Omental fat pad (tissue), 4 donors: ENCODE measurements around the gene TMEM178B. TPM values are rescaled to one million over a fixed set of nuclear protein-coding genes. Genes with fewer than 3 reads are reported as not detected.
"Not testable (repeated sequence)": the region's sequence is repeated elsewhere in the genome, so short reads cannot be mapped to it uniquely, and the experiment has no call there.

Experiments
- ATAC-seq: fragments of 150-250 bp; one replicate; pipeline ENCODE4 v1.9.1; 2016; ENCODE audit warnings: mild to moderate bottlenecking, moderate library complexity; ENCODE audit not compliant: low FRiP score
- DNase-seq: peaks from one replicate; pipeline ENCODE4 v3.0.0-alpha.2; 2019; ENCODE audit warnings: low spot score
- total RNA-seq, 4 donors: library from RNA; depleted of rRNA; stranded (reverse); fragments of >200 nt; gene quantifications; one replicate each; pipeline ENCODE4 v1.1.0, GENCODE V29; 2016
- TF ChIP-seq, protein P1 (sequence below), 3 donors: fragments of 450-650 bp; IDR thresholded peaks; one replicate each; pipeline ENCODE4 v1.5.1; 2016 to 2017; ENCODE audit warnings: antibody characterized with exemption in 3 of 3, mild to moderate bottlenecking in 3 of 3, moderate library complexity in 2 of 3

TMEM178B gene
- total RNA-seq, 4 donors from 2014 or later: 0.50 to 1.3 (median 0.81) TPM

DNA sequence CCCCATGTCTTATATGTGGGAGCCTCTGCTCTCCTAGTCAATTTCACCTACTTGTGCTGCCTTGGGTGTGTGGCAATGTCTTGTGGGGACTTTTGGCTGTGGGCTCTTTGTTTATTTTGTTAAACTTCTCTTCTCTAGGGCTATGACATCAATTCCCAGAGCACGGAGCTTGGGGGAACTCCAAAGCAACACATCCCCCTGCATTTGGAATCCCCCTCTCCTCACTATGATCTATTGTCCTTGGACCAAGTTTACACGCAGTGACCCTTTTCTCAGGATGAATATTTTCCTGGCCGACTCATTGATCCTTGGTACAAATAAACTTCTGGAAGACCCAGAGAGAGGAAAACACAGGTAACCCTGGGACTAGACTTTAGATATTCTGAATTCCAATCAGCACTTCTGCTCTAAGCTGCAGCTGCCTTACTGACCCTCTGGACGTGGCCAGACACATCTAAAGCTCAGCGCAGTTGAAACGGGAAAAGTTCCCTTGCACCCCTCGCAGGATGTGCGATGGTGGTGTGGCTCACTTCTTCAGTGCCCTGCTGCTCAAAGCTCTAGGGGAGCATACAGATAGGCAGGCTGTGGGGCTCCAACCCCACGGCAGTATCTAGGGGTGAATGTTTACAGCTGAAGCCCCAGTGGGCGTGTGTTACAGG is 110.8 kb downstream of the TMEM178B start:
- TF ChIP-seq, protein P1, sequence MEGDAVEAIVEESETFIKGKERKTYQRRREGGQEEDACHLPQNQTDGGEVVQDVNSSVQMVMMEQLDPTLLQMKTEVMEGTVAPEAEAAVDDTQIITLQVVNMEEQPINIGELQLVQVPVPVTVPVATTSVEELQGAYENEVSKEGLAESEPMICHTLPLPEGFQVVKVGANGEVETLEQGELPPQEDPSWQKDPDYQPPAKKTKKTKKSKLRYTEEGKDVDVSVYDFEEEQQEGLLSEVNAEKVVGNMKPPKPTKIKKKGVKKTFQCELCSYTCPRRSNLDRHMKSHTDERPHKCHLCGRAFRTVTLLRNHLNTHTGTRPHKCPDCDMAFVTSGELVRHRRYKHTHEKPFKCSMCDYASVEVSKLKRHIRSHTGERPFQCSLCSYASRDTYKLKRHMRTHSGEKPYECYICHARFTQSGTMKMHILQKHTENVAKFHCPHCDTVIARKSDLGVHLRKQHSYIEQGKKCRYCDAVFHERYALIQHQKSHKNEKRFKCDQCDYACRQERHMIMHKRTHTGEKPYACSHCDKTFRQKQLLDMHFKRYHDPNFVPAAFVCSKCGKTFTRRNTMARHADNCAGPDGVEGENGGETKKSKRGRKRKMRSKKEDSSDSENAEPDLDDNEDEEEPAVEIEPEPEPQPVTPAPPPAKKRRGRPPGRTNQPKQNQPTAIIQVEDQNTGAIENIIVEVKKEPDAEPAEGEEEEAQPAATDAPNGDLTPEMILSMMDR (IDR thresholded peaks at IDR 0.05): no peak
- DNase-seq (no peak), ATAC-seq (no peak)

DNA sequence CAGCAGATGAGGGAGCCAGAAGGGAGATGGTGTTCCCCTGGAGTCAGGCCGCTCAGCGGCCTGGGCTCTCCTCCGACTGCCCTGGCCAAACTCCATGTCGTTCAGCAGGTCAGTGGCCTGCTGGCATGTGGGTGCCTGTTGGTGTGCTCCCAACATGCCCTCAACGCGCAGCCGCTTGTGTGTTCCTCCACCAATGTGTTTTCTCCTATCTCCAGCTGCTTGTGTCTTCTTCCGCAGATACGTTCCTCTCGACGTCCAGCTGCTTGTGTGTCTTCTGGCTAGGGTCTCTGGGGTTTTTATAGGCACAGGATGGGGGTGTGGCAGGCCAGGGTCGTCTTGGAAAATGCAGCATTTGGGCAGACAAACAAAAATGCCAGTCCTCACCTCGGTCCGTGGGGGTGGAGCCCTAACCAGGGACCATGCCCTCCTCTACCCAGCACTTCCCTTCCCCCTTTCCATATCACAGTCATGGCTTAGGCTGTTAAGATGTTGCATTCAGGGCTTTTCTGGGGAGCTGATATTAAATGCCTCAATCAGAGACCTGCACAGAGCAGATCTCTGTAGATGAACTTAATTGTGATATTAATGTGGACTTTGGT is 111.6 kb downstream of the TMEM178B start:
- TF ChIP-seq, protein P1 (IDR thresholded peaks at IDR 0.05): no peak
- ATAC-seq: no peak
- no peak for DNase-seq

DNA sequence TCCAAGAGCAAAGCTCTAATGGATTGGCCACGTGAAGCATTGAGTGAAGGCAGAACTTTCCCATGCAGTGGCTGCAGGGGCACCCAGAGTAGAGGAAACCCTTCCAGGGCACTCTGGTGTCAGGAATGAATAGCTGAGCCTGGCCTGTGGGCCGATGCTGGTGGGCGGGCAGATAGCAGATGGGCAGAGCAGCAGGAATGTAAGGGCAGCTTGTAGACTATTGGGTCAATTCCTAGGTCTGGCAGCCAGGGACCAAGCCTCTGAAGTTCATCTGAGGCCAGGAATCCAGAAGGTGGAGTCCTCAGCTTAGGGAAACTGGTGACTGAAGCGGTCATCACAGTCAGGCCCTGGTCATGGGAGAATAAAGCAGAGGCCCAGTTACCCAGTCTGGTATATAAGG is 115.4 kb downstream of the TMEM178B start:
- DNase-seq (no peak), ATAC-seq (no peak)
- TF ChIP-seq, protein P1 (IDR thresholded peaks at IDR 0.05): no peak

DNA sequence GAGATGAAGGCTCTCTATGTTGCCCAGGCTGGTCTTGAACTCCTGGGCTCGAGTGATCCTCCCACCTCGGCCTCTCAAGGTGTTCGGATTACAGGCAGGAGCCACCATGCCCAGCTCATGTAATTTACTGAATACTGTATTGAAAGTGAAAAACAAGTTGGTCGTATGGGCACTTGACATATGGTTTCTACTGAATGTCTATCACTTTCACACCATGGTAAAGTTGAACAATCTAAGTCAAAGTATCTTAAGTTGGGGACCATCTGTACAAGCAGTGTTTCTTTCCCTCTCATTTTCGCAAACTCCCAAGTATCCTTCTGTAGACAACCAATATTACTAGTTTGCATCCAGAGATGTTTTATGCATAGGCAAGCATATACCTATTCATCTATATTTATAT is 116.6 kb downstream of the TMEM178B start:
- no peak for DNase-seq
- TF ChIP-seq, protein P1 (IDR thresholded peaks at IDR 0.05): no peak
- no peak for ATAC-seq

DNA sequence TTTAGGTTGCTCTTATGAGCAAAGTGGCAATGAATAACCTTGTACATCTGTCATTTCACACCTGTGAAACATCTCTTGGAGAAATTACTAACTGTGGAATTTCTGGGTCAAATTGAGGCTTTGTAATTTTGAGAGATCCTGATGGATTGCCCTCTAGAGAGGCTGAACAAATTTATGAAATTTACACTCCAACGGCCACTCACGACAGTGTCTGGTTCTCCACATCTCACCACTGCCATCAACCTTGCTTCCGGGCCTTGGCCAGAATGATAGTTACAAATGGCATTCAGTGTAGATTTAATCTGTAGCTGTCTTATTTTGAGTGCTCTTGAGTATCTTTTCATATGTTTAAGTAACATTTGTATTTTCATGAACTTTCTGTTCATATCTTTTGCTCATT is 117.4 kb downstream of the TMEM178B start:
- TF ChIP-seq, protein P1 (IDR thresholded peaks at IDR 0.05): no peak
- DNase-seq (no peak), ATAC-seq (no peak)

DNA sequence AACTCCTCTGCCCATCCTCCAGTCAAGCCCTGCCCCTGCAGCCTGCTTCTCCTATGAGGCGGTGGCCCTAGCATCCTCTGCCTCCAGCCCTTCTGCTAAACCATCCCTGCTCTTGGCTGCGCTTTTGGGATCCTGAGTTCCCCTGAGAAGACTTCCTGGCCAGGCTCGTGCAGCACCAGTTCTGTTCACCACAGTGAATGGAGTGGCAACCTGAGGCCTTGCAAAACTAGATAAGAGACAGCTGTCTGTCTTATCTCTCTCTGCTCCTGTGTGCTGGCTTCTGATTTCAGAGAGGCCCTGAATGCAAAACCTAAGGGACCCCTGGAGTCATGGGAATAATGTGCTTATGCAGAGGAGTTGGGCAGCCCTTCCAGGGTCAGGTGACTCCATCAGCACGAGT is 119.2 kb downstream of the TMEM178B start:
- no peak for ATAC-seq
- DNase-seq: no peak
- TF ChIP-seq, protein P1 (IDR thresholded peaks at IDR 0.05): no peak

DNA sequence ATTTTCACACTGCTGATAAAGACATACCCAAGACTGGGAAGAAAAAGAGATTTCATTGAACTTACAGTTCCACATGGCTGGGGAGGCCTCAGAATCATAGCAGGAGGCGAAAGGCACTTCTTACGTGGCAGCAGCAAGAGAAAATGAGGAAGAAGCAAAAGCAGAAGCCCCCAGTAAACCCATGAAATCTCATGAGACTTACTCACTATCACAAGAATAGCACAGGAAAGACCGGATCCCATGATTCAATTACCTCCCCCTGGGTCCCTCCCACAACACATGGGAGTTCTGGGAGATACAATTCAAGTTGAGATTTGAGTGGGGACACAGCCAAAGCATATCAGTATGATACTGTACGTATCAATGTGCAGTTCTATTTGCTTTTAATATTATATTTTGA is 121.9 kb downstream of the TMEM178B start:
- DNase-seq, ATAC-seq: not testable (repeated sequence)
